HCT116 (cell line): Measurements from ENCODE around the gene SCAF4. TPM values are rescaled to one million over a fixed set of nuclear protein-coding genes. Genes with fewer than 3 reads are reported as not detected.

ENCODE experiments used
- ATAC-seq: fragments of 200-7000 bp; cut with Tn5 transposase; 2 replicates; pipeline ENCODE4 v1.9.1; 2020; ENCODE audit warnings: mild to moderate bottlenecking, moderate library complexity
- BruUV-seq: library from RNA; stranded (reverse); fragments of 400-500 nt; replicated peaks from 2 replicates; lab custom pipeline; 2021; lab: Mats Ljungman, UMichigan
- CTCF ChIA-PET: fragments of 300-600 bp; sonication (Branson Sonifier 250); formaldehyde crosslinking; loops from one replicate; lab custom pipeline; 2021; ENCODE audit warnings: antibody characterized with exemption; lab: Charles Lee
- POLR2A ChIA-PET: fragments of 300-600, 350-600 bp; sonication (Branson Sonifier 250); formaldehyde crosslinking; loops from one replicate; lab custom pipeline; 2021; ENCODE audit warnings: antibody characterized with exemption; lab: Charles Lee
- RAD21 ChIA-PET, 2 experiments: fragments of 300-600 bp; sonication (Branson Sonifier 250); formaldehyde crosslinking; loops; one replicate each; lab custom pipeline; 2023; ENCODE audit warnings: low total read pairs in 2 of 2; ENCODE audit not compliant: uncharacterized antibody in 2 of 2, unreplicated experiment in 2 of 2, low non-redundant PET in 1 of 2; lab: Charles Lee
- DNase-seq: peaks from one replicate; pipeline ENCODE4 v3.0.0-alpha.2; 2010; ENCODE audit warnings: low read depth, low spot score
- H2AFZ ChIP-seq: fragments of 200-600 bp; shearing (Covaris generic), sonication (generic); 2 replicates; pipeline ENCODE4 v1.6.1; 2017; ENCODE audit warnings: low read depth, mixed run types, mixed read lengths, antibody characterized with exemption, low read length; ENCODE audit not compliant: poor library complexity, severe bottlenecking
- H3K27ac ChIP-seq: 2 replicates; pipeline ENCODE4 v1.5.1; 2012; ENCODE audit warnings: low read depth, low read length
- H3K27me3 ChIP-seq: fragments of 200-600 bp; sonication (generic); 2 replicates; pipeline ENCODE4 v1.6.1; 2016; ENCODE audit warnings: mixed run types, low read length, mixed read lengths; ENCODE audit not compliant: insufficient read depth
- H3K36me3 ChIP-seq, 2 experiments: fragments of 200-500 bp in 1 of 2; fragments of 200-600 bp in 1 of 2; sonication (Bioruptor generic) in 1 of 2; sonication (generic) in 1 of 2; 2 replicates each; pipeline versions ENCODE4 v1.5.1 to v1.6.1; 2014 to 2016; ENCODE audit warnings: low read length in 2 of 2, inconsistent platforms in 1 of 2, mixed read lengths in 1 of 2, mixed run types in 1 of 2; ENCODE audit not compliant: insufficient read depth in 2 of 2, control insufficient read depth in 1 of 2
- H3K4me1 ChIP-seq, 2 experiments: fragments of 200-600 bp in 1 of 2; sonication (generic) in 1 of 2; 2 replicates each; pipeline versions ENCODE4 v1.5.1 to v1.6.1; 2012 to 2017; ENCODE audit warnings: low read length in 2 of 2, inconsistent platforms in 1 of 2, mild to moderate bottlenecking in 1 of 2, mixed read lengths in 1 of 2, mixed run types in 1 of 2, moderate library complexity in 1 of 2; ENCODE audit not compliant: insufficient read depth in 2 of 2, control insufficient read depth in 1 of 2
- H3K4me2 ChIP-seq: fragments of 200-600 bp; sonication (generic); 2 replicates; pipeline ENCODE4 v1.6.1; 2017; ENCODE audit warnings: mixed run types, low read length, mixed read lengths
- H3K4me3 ChIP-seq, 2 experiments: fragments of 200-600 bp in 1 of 2; sonication (generic) in 1 of 2; replicated peaks in 1 of 2; 2 replicates each; pipeline ENCODE4 v1.5.1; 2011 to 2016; ENCODE audit warnings: low read length in 2 of 2, control low read depth in 1 of 2, low read depth in 1 of 2, mild to moderate bottlenecking in 1 of 2, mixed read lengths in 1 of 2, mixed run types in 1 of 2
- H3K79me2 ChIP-seq: fragments of 200-600 bp; sonication (generic); 2 replicates; pipeline ENCODE4 v1.6.1; 2017; ENCODE audit warnings: mild to moderate bottlenecking, mixed run types, low read length, moderate library complexity, mixed read lengths; ENCODE audit not compliant: insufficient read depth
- H3K9ac ChIP-seq: fragments of 200-600 bp; sonication (generic); 2 replicates; pipeline ENCODE4 v1.6.1; 2016; ENCODE audit warnings: low read length, mixed read lengths
- H3K9me2 ChIP-seq: fragments of 200-600 bp; sonication (generic), shearing (Covaris generic); 2 replicates; pipeline ENCODE4 v1.6.1; 2017; ENCODE audit warnings: mixed run types, mild to moderate bottlenecking, moderate library complexity; ENCODE audit not compliant: insufficient read depth
- H3K9me3 ChIP-seq, 2 experiments: fragments of 200-500 bp in 1 of 2; fragments of 200-600 bp in 1 of 2; sonication (Bioruptor generic) in 1 of 2; sonication (generic) in 1 of 2; 2 replicates each; pipeline ENCODE4 v1.6.1; 2014 to 2017; ENCODE audit warnings: low read length in 2 of 2, mixed read lengths in 2 of 2, inconsistent platforms in 1 of 2, low read depth in 1 of 2, mild to moderate bottlenecking in 1 of 2, mixed run types in 1 of 2, moderate library complexity in 1 of 2; ENCODE audit not compliant: control insufficient read depth in 1 of 2, insufficient read depth in 1 of 2
- H4K20me1 ChIP-seq: fragments of 200-600 bp; sonication (generic), shearing (Covaris generic); 2 replicates; pipeline ENCODE4 v1.6.1; 2017; ENCODE audit warnings: mixed run types, mild to moderate bottlenecking, moderate library complexity; ENCODE audit not compliant: insufficient read depth
- CBX3 ChIP-seq: IDR thresholded peaks from 2 replicates; pipeline ENCODE4 v1.6.1; 2012; ENCODE audit warnings: low read depth
- EGR1 ChIP-seq: IDR thresholded peaks from 2 replicates; pipeline ENCODE4 v1.6.1; 2012; ENCODE audit warnings: low read depth
- EZH2phosphoT487 ChIP-seq: fragments of 200-600 bp; IDR thresholded peaks from 2 replicates; pipeline ENCODE4 v1.6.1; 2018; ENCODE audit warnings: antibody characterized with exemption, borderline replicate concordance
- FOSL1 ChIP-seq: IDR thresholded peaks from 2 replicates; pipeline ENCODE4 v1.6.1; 2012; ENCODE audit warnings: low read depth
- JUND ChIP-seq: IDR thresholded peaks from 2 replicates; pipeline ENCODE4 v1.6.1; 2012
- POLR2AphosphoS5 ChIP-seq: IDR thresholded peaks from 2 replicates; pipeline ENCODE4 v1.6.1; 2011; ENCODE audit warnings: mild to moderate bottlenecking, low read depth, low read length, moderate library complexity
- RAD21 ChIP-seq: IDR thresholded peaks from 2 replicates; pipeline ENCODE4 v1.6.1; 2012; ENCODE audit warnings: low read depth, mild to moderate bottlenecking
- SRF ChIP-seq: IDR thresholded peaks from 2 replicates; pipeline ENCODE4 v1.6.1; 2012; ENCODE audit warnings: low read depth
- TCF7L2 ChIP-seq: IDR thresholded peaks from 2 replicates; pipeline ENCODE4 v1.7.0; 2011; ENCODE audit warnings: borderline replicate concordance, inconsistent platforms; ENCODE audit not compliant: insufficient read depth, insufficient read length; ENCODE audit errors: extremely low read depth
- YY1 ChIP-seq: IDR thresholded peaks from 2 replicates; pipeline ENCODE4 v1.6.1; 2011; ENCODE audit warnings: low read length, low read depth, moderate library complexity, mild to moderate bottlenecking; ENCODE audit not compliant: insufficient replicate concordance; ENCODE audit errors: extremely low read depth
- ZFX ChIP-seq: fragments of 450-650 bp; IDR thresholded peaks from 2 replicates; pipeline ENCODE4 v1.6.1; 2017
- ZNF274 ChIP-seq: fragments of 200-500 bp; sonication (Bioruptor generic); IDR thresholded peaks from 2 replicates; pipeline ENCODE4 v1.6.1; 2014; ENCODE audit warnings: mild to moderate bottlenecking, low read depth, low read length, inconsistent platforms
- intact Hi-C: fragments of 100-400 bp; cut with micrococcal nuclease; formaldehyde crosslinking; loops from 2 replicates; pipeline ENCODE4 v1.10.0; 2022
- total RNA-seq: library from RNA; stranded (reverse); gene quantifications from one replicate; pipeline ENCODE4 v1.2.1, GENCODE V29; 2021; ENCODE audit not compliant: unreplicated experiment
- TF ChIP-seq, protein P1 (sequence below): IDR thresholded peaks from 2 replicates; pipeline ENCODE4 v1.6.1; 2012
- TF ChIP-seq, protein P2 (sequence below), 3 experiments: fragments of 200-600 bp in 1 of 3; sonication (generic) in 1 of 3; IDR thresholded peaks in 2 of 3; conservative IDR thresholded peaks in 1 of 3; 2 replicates each; pipeline ENCODE4 v1.5.1; 2012 to 2017; ENCODE audit warnings: low read depth in 2 of 3, low read length in 2 of 3, antibody characterized with exemption in 1 of 3, borderline replicate concordance in 1 of 3, control low read depth in 1 of 3, mild to moderate bottlenecking in 1 of 3, mixed read lengths in 1 of 3, mixed run types in 1 of 3, moderate library complexity in 1 of 3; ENCODE audit not compliant: insufficient read depth in 1 of 3
- TF ChIP-seq, protein P3 (sequence below): IDR thresholded peaks from 2 replicates; pipeline ENCODE4 v1.6.1; 2011; ENCODE audit warnings: mild to moderate bottlenecking, low read length, moderate library complexity; ENCODE audit not compliant: insufficient replicate concordance; ENCODE audit errors: extremely low read depth

SCAF4 gene
- total RNA-seq, 1 experiment from 2014 or later, result 31.1 TPM

DNA sequence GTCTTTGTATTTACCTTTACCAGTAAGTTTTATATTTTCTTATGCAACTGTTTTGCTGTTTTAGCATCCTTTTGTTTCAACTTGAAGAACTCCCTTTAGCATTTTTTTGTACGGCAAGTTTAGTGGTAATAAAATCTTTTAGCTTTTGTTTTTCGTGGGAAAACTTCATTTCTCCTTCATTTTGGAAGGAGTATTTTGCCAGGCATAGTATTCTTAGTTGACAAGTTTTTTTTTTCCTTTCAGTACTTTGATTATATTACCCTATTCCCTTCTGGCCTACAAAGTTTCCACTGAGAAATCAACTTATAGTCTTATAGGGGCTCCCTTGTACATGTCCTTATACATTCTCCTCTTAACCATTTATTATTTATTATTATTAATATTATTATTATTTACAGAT is 95.0 kb downstream of the SCAF4 start:
- Histone ChIP-seq H3K9ac (no peak overlapping the region), H3K79me2 (no peaks in the 10 kb centered on the region), H3K27ac (no peak overlapping the region), H3K9me3 (no peaks in the 10 kb centered on the region), H2AFZ (no peak overlapping the region), H3K9me2 (no peaks in the 10 kb centered on the region), H3K4me3 (no peak overlapping the region), H3K27me3 (no peaks in the 10 kb centered on the region), H3K4me2 (no peak overlapping the region), H4K20me1 (no peaks in the 10 kb centered on the region), H3K36me3 (no peaks in the 10 kb centered on the region), H3K4me1 (no peaks in the 10 kb centered on the region)
- ChIA-PET RAD21 (no interaction called here), POLR2A (no interaction called here)
- no TSS peak for BruUV-seq
- DNase-seq, result no peak
- intact Hi-C loops, result no loop called here
- TF ChIP-seq, protein P1, sequence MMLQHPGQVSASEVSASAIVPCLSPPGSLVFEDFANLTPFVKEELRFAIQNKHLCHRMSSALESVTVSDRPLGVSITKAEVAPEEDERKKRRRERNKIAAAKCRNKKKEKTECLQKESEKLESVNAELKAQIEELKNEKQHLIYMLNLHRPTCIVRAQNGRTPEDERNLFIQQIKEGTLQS, result no peak
- TF ChIP-seq SRF (no peak), ZNF274 (no peak), POLR2AphosphoS5 (no peak), JUND (no peak), FOSL1 (no peak), CBX3 (no peak), EGR1 (no peak), TCF7L2 (no peak), RAD21 (no peak), YY1 (no peak), EZH2phosphoT487 (no peak), ZFX (no peak)
- TF ChIP-seq, protein P2, sequence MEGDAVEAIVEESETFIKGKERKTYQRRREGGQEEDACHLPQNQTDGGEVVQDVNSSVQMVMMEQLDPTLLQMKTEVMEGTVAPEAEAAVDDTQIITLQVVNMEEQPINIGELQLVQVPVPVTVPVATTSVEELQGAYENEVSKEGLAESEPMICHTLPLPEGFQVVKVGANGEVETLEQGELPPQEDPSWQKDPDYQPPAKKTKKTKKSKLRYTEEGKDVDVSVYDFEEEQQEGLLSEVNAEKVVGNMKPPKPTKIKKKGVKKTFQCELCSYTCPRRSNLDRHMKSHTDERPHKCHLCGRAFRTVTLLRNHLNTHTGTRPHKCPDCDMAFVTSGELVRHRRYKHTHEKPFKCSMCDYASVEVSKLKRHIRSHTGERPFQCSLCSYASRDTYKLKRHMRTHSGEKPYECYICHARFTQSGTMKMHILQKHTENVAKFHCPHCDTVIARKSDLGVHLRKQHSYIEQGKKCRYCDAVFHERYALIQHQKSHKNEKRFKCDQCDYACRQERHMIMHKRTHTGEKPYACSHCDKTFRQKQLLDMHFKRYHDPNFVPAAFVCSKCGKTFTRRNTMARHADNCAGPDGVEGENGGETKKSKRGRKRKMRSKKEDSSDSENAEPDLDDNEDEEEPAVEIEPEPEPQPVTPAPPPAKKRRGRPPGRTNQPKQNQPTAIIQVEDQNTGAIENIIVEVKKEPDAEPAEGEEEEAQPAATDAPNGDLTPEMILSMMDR (IDR thresholded peaks at IDR 0.05 in 2 of 3, conservative IDR thresholded peaks at IDR 0.05 in 1 of 3; ENCODE audit: borderline replicate concordance in 1 of 3, insufficient read depth in 1 of 3, low read depth in 2 of 3, low read length in 2 of 3), result no peak
- TF ChIP-seq, protein P3, sequence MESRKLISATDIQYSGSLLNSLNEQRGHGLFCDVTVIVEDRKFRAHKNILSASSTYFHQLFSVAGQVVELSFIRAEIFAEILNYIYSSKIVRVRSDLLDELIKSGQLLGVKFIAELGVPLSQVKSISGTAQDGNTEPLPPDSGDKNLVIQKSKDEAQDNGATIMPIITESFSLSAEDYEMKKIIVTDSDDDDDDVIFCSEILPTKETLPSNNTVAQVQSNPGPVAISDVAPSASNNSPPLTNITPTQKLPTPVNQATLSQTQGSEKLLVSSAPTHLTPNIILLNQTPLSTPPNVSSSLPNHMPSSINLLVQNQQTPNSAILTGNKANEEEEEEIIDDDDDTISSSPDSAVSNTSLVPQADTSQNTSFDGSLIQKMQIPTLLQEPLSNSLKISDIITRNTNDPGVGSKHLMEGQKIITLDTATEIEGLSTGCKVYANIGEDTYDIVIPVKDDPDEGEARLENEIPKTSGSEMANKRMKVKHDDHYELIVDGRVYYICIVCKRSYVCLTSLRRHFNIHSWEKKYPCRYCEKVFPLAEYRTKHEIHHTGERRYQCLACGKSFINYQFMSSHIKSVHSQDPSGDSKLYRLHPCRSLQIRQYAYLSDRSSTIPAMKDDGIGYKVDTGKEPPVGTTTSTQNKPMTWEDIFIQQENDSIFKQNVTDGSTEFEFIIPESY, result no peak
- TF ChIP-seq, all 23 proteins: peak for 0
- no peak for ATAC-seq
- CTCF ChIA-PET, result interaction anchor here (0.7 kb wide), 1 partner anchor 753 kb away, joined by 4 read pairs; no protein-coding TSS in a partner anchor
